Activated T-helper 1 cell treated with anti-CD3 and anti-CD28 coated beads, Interleukin-2, amount 50 U/mL, for 16 hours (primary cell): Measurements from ENCODE around the gene YWHAE.
"Not testable (repeated sequence)": the region's sequence is repeated elsewhere in the genome, so short reads cannot be mapped to it uniquely, and the experiment has no call there.

Experiments used
- DNase-seq, 2 donors: peaks; one replicate each; pipeline ENCODE4 v3.0.0-alpha.2; 2020; ENCODE audit warnings: low read depth in 1 of 2, low spot score in 1 of 2

YWHAE gene

GRCh38 chr17:1413281-1413791, 13.3 kb upstream of the YWHAE start:
- DNase-seq, result no peak

GRCh38 chr17:1412185-1413110, 12.4 kb upstream of the YWHAE start:
- DNase-seq, result no peak

GRCh38 chr17:1402262-1402586, 2.2 kb upstream of the YWHAE start:
- no peak for DNase-seq

GRCh38 chr17:1398931-1399678, 917 bp downstream of the YWHAE start:
- no peak for DNase-seq

GRCh38 chr17:1398028-1398427, 2.0 kb downstream of the YWHAE start:
- no peak for DNase-seq

GRCh38 chr17:1395876-1396665, 4.0 kb downstream of the YWHAE start:
- DNase-seq, result not testable (repeated sequence)

- DNase-seq, result no peak
Observed at GRCh38 chr17:1391577-1391976, 8.4 kb downstream of the YWHAE start.

GRCh38 chr17:1390432-1391367, 9.3 kb downstream of the YWHAE start:
- DNase-seq, result no peak

GRCh38 chr17:1387490-1388227, 12.4 kb downstream of the YWHAE start:
- DNase-seq, result not testable (repeated sequence)

GRCh38 chr17:1386675-1387190, 13.3 kb downstream of the YWHAE start:
- not testable (repeated sequence) for DNase-seq

GRCh38 chr17:1386265-1386664, 13.8 kb downstream of the YWHAE start:
- no peak for DNase-seq

GRCh38 chr17:1385861-1386260, 14.2 kb downstream of the YWHAE start:
- no peak for DNase-seq

- DNase-seq, result no peak
Observed at GRCh38 chr17:1384905-1385435, 15.1 kb downstream of the YWHAE start.

- DNase-seq, result no peak
Observed at GRCh38 chr17:1379930-1380313, 20.1 kb downstream of the YWHAE start.

GRCh38 chr17:1379208-1379929, 20.7 kb downstream of the YWHAE start:
- DNase-seq, result no peak

GRCh38 chr17:1378476-1378860, 21.6 kb downstream of the YWHAE start:
- DNase-seq, result not testable (repeated sequence)

GRCh38 chr17:1377334-1377733, 22.7 kb downstream of the YWHAE start:
- no peak for DNase-seq

- no peak for DNase-seq
Observed at GRCh38 chr17:1376061-1376460, 24.0 kb downstream of the YWHAE start.
